ENCODE results near the gene VCPKMT.

- TF ChIP-seq EZH2 (IDR thresholded peaks at IDR 0.05): no peak
- TF ChIP-seq CTCF (IDR thresholded peaks at IDR 0.05): no peak
Measured at GRCh38 chr14:50060871-50061663, 55.3 kb downstream of the VCPKMT start.

Data from neural progenitor cell (in vitro differentiated cells).